ENCODE measurements around the gene CDC20.
"Not testable (repeated sequence)": the region's sequence is repeated elsewhere in the genome, so short reads cannot be mapped to it uniquely, and the experiment has no call there.

The CDC20 gene

DNA sequence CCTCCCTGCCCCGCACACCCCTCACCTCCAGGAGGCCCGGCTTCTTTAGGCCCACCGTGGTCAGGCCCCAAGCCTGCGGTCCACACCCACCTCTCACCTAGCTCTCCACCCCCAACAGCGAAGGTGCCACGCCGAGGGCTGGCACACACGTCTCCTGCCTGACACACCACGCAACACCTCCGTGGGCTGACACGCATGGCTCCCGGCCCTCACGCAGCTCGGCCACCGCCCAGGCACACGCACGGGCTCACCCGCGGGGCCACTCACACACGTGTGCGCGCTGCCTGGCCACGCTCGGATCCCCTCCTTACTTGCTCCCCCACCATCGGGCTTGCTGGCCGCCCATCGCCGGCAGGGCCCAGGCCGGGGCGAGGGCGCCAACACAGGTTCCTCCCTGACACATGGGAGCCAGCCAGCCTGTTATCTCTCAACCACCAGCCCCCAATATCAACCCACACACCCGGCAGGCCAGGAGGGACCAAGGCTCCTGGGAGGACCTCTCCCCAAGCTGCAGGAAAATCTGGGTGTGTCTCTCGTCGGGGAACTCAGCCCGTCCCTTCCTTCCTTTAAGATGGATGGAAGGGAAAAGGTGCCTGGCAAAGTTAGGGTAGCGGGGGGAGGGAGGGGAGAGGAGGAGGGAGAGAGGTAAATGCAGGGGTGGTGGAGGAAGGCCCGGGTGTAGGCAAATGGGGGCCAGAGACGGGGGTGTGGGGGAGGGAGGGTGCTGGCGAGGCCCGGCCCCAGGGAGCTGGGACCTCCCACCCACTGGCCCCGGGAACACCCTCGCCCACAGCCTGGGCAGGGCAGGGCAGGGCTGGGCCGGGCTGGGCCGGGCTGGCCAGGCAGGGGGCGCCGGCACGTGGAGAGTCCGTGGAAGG is 8.5 kb downstream of the CDC20 start:
- TF ChIP-seq, protein P1, sequence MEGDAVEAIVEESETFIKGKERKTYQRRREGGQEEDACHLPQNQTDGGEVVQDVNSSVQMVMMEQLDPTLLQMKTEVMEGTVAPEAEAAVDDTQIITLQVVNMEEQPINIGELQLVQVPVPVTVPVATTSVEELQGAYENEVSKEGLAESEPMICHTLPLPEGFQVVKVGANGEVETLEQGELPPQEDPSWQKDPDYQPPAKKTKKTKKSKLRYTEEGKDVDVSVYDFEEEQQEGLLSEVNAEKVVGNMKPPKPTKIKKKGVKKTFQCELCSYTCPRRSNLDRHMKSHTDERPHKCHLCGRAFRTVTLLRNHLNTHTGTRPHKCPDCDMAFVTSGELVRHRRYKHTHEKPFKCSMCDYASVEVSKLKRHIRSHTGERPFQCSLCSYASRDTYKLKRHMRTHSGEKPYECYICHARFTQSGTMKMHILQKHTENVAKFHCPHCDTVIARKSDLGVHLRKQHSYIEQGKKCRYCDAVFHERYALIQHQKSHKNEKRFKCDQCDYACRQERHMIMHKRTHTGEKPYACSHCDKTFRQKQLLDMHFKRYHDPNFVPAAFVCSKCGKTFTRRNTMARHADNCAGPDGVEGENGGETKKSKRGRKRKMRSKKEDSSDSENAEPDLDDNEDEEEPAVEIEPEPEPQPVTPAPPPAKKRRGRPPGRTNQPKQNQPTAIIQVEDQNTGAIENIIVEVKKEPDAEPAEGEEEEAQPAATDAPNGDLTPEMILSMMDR (conservative IDR thresholded peaks at IDR 0.05; ENCODE audit: low read depth) = no peak
- DNase-seq (ENCODE audit: low spot score) = peak; percentile 75
- ChIA-PET CTCF (interaction anchor here (1.0 to 1.7 kb wide), 3 partner anchors 9 to 82 kb away, joined by 3 to 6 read pairs (median 4); partner anchors contain the start of gene C1orf210), POLR2A (ENCODE audit: low non-redundant PET) (interaction anchor here (1.2 to 1.4 kb wide), 2 partner anchors 9 to 87 kb away, joined by 5 to 7 read pairs; partner anchors contain the start of genes CDC20 and HYI)
- H3K27ac ChIP-seq = peak overlapping the region; percentile 96

DNA sequence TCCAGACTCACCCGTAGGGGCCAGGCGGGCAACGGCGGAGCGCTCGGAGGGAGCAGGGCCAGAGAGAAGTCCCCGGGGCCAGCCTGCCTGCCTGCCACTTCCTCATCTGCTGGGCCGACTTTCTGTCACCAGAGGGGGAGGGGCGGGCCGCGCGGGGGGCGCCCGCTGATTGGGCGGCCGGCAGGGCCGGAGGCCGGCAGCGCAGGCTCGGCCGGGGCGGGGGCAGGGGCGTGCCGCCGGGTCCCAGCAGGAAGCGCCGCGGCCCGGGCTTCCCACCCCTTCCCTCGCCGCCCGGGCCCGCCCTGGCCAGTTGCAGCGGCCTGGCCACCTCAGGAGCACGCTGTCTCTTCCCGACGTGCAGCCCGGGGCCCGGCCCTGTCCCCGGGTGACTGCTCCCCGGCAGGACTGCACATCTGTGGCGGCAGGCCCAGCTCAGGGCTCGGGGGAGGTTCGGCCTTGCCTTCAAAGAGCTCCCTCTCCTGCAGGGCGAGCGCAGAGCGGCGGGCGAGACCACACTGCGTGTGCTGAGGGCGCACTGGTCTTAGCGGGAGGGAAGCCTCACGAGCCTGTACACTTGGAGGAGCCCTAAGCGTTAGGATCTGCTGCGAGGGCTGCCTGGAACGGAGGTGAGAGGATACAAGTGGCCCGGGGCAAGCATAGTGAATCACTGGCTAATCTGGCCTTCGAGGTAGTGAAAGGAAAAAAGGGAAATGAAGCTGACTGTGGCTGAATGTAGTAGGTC is 9.3 kb downstream of the CDC20 start, which contains the start of gene ELOVL1:
TSS of gene ELOVL1 (minus strand) at position 108 of the 742 bp plus-strand sequence. CDS start 2,402 bp downstream, outside the sequence.
- peak; percentile 86 for DNase-seq (ENCODE audit: low spot score)
- H3K27ac ChIP-seq = peak within 1 kb of the TSS; percentile 96
- POLR2A ChIA-PET (ENCODE audit: low non-redundant PET) = interaction anchor here (1.0 to 1.4 kb wide), 3 partner anchors 10 to 86 kb away, joined by 4 to 7 read pairs (median 5); partner anchors contain the start of genes CDC20 and HYI
- CTCF ChIA-PET = interaction anchor here (1.0 to 1.7 kb wide), 3 partner anchors 10 to 141 kb away, joined by 3 to 6 read pairs (median 4); no protein-coding TSS in a partner anchor
- TF ChIP-seq, protein P1 (conservative IDR thresholded peaks at IDR 0.05; ENCODE audit: low read depth) = no peak; the same call in 1 of the 2 replicates

DNA sequence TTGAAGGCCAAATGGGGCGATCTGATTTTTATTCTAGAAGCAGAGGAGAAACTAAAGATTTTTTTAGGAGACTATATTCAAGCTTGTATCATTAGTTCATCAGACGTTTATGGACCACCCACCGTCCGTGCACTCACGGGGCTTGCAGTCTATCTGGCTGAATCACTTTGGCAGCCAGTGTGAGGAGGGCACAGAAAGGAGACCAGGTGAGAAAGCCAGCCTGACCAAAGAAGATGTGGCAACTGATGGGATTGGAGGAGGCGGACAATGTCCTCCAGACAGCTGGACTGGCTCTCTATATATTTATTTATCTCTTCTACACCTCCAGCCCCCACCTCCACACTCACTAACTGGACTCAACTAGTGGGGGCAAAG is 9.9 kb downstream of the CDC20 start:
- peak overlapping the region; percentile 96 for H3K27ac ChIP-seq
- CTCF ChIA-PET = interaction anchor here (1.0 to 1.7 kb wide), 3 partner anchors 10 to 141 kb away, joined by 3 to 6 read pairs (median 4); no protein-coding TSS in a partner anchor
- POLR2A ChIA-PET (ENCODE audit: low non-redundant PET) = interaction anchor here (1.0 to 1.4 kb wide), 3 partner anchors 10 to 86 kb away, joined by 4 to 7 read pairs (median 5); partner anchors contain the start of genes CDC20 and HYI
- DNase-seq (ENCODE audit: low spot score) = no peak
- TF ChIP-seq, protein P1 (conservative IDR thresholded peaks at IDR 0.05; ENCODE audit: low read depth) = no peak

DNA sequence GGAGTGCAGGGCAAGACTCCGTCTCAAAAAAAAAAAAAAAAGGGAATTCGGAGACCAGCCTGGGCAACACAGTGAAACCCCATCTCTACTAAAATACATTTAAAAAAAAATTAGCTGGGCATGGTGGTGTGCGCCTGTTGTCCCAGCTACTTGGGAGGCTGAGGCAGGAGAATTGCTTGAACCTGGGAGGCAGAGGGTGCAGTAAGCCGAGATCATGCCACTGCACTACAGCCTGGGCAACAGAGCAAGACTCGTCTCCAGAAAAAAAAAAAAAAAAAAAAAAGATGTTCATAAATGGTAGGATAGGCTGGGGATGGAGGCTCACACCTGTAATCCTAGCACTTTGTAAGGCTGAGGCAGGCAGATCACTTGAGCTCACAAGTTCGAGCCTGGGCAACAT is 11.0 kb downstream of the CDC20 start:
- POLR2A ChIA-PET (ENCODE audit: low non-redundant PET); DNase-seq (ENCODE audit: low spot score): not testable (repeated sequence)
- H3K27ac ChIP-seq = peak overlapping the region; percentile 96
- CTCF ChIA-PET = interaction anchor here (0.6 kb wide), 3 partner anchors 36 to 84 kb away, joined by 3 to 7 read pairs (median 3); partner anchors contain the start of gene HYI

DNA sequence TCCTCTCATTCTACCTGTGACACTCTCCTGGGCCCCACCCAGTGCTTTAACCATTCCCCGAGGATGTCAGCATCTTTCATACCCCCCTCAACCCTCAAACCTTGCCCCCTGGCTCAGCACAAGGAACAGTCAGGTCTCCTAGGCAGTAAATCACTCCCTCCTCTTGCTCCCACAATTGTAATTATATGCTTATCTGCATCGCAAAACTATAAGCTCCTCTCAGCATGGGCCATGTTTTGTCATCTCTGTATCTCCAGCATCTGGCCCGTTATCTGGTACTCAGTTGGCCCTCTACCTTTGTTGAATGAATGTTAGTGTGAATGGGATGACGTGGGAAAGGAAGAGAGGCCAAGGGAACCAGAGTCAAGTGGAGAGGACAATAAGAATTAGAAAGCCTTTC is 11.8 kb downstream of the CDC20 start:
- CTCF ChIA-PET = interaction anchor here (0.6 kb wide), 1 partner anchor 73 kb away, joined by 7 read pairs; no protein-coding TSS in a partner anchor
- POLR2A ChIA-PET (ENCODE audit: low non-redundant PET) = no interaction called here
- peak overlapping the region; percentile 96 for H3K27ac ChIP-seq

DNA sequence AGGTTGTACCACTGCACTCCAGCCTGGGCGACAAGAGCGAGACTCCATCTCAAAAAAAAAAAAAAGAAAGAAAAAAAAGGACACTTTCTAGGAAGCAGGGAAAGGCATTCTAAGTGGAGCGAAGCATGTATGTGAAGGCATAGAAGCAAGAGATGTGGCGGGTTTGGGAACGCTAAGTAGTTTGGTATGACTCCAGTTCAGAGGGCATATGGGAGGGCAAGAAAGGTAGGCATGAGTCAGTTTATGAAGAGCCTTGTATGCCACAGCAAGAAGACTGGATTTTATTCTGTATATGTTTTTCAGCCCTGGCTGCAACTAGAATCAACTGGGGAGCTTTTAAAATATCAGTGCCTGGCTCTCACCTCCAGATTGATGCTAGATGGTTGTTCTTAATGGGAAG is 13.4 kb downstream of the CDC20 start:
- ChIA-PET POLR2A (ENCODE audit: low non-redundant PET) (no interaction called here), CTCF (no interaction called here)
- DNase-seq (ENCODE audit: low spot score) = no peak
- H3K27ac ChIP-seq = peak overlapping the region; percentile 61
- TF ChIP-seq, protein P1 (conservative IDR thresholded peaks at IDR 0.05; ENCODE audit: low read depth) = no peak

More for the DNA sequence above, 11.8 kb downstream of the CDC20 start:
- TF ChIP-seq, protein P1 (conservative IDR thresholded peaks at IDR 0.05; ENCODE audit: low read depth) = no peak
- no peak for DNase-seq (ENCODE audit: low spot score)

All from RWPE1 (cell line).